Muscle of leg (tissue), 11 donors: ENCODE data around the gene PPP2R2C. TPM values are rescaled to one million over a fixed set of nuclear protein-coding genes. Genes with fewer than 3 reads are reported as not detected.

Source experiments
- DNase-seq: peaks from one replicate; pipeline ENCODE4 v3.0.0; 2013
- H3K27ac ChIP-seq: one replicate; pipeline ENCODE4 v1.5.1; 2013; ENCODE audit warnings: mild to moderate bottlenecking, low read length, control low read depth
- H3K27me3 ChIP-seq: one replicate; pipeline ENCODE4 v1.6.1; 2013; ENCODE audit warnings: low read length; ENCODE audit not compliant: control insufficient read depth, insufficient read depth
- H3K36me3 ChIP-seq: one replicate; pipeline ENCODE4 v1.6.1; 2013; ENCODE audit warnings: low read length; ENCODE audit not compliant: control insufficient read depth, insufficient read depth
- H3K4me1 ChIP-seq: one replicate; pipeline ENCODE4 v1.6.1; 2013; ENCODE audit warnings: low read length; ENCODE audit not compliant: control insufficient read depth, insufficient read depth
- H3K4me3 ChIP-seq: one replicate; pipeline ENCODE4 v1.5.1; 2013; ENCODE audit warnings: low read length, control low read depth
- H3K9me3 ChIP-seq: replicated peaks from 2 replicates; pipeline ENCODE4 v1.6.1; 2013; ENCODE audit warnings: low read depth, low read length; ENCODE audit not compliant: control insufficient read depth
- WGBS: methylation state at CpG from one replicate; pipeline ENCODE4 v1.1.5; 2013; ENCODE audit warnings: missing lambda C conversion rate; ENCODE audit not compliant: insufficient coverage; 5-methylcytosine and 5-hydroxymethylcytosine counted together
- polyA plus RNA-seq, 8 donors: library from polyadenylated mRNA; unstranded; fragments of 120-200 nt; gene quantifications; one replicate each; pipeline versions ENCODE4 v1.2.1 to v1.2.3, GENCODE V29; 2013; ENCODE audit warnings: inconsistent platforms in 1 of 8, low replicate concordance in 1 of 8; ENCODE audit not compliant: insufficient read length in 8 of 8, insufficient read depth in 1 of 8
- total RNA-seq: library from RNA; stranded (reverse); fragments of 120-200 nt; gene quantifications from one replicate; pipeline ENCODE4 v1.2.4, GENCODE V29; 2013

The PPP2R2C gene
- total and polyA plus RNA-seq, 9 donors = 0.09 to 3.4 (median 0.17) TPM

GRCh38 chr4:6279582-6280289 is 192.7 kb downstream of the PPP2R2C start:
- WGBS = 87% methylated on average over 13 of the region's 14 CpGs
- H3K9me3 ChIP-seq = no peaks in the 10 kb centered on the region
- peaks cover 23% of the 10 kb centered on the region for H3K36me3 ChIP-seq
- H3K4me3 ChIP-seq = no peak overlapping the region
- H3K27me3 ChIP-seq = no peaks in the 10 kb centered on the region
- no peak for DNase-seq
- no peak overlapping the region for H3K27ac ChIP-seq
- H3K4me1 ChIP-seq = peaks cover 57% of the 10 kb centered on the region

GRCh38 chr4:6278801-6279197 is 193.6 kb downstream of the PPP2R2C start:
- no peak overlapping the region for H3K27ac ChIP-seq
- no peaks in the 10 kb centered on the region for H3K9me3 ChIP-seq
- DNase-seq = peak; percentile 58
- peaks cover 23% of the 10 kb centered on the region for H3K36me3 ChIP-seq
- no peak overlapping the region for H3K4me3 ChIP-seq
- 49% methylated on average over 9 of the region's 10 CpGs for WGBS
- peaks cover 57% of the 10 kb centered on the region for H3K4me1 ChIP-seq
- H3K27me3 ChIP-seq = no peaks in the 10 kb centered on the region

DNA sequence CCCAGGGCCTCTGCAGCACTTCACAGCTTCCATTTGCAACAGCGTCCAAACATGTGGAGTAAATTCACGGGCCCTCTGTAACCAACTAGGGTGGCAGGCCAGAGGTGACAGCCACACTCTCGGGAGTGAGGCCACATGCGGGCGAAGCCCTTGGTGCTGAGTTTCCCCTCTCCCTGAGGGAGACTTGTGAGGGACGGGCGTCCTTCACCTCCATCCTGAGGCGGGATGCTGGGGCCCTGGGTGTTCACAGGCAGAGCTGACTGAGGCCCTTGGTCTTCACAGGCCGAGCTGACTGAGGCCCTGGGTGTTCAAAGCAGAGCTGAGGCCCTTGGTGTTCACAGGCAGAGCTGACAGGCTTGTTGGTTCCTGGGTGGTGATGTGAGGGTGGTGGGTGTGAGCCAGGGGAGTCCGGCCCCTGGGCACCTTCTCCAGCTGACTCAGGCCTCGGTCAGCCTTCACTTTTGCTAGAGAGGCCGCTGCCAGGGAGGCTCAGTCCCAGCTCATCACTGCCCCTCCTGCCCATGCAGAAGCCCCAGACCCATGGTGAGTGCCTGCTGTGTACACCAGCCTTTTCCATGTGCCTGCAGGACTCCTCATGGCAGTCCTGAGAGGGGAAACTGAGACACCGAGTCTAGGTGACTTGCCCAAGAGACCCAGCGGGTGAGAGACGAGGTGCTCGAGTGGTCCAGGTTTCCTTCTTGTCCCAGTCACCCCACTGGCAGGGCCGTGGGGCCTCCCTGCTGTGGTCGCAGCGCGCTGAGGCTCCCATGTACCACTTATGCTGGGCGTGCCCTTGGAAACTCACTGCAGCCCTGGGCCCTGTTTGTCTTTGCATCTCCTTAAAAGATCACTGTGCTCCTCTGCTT is 194.2 kb downstream of the PPP2R2C start:
- H3K9me3 ChIP-seq = no peaks in the 10 kb centered on the region
- H3K27ac ChIP-seq = no peak overlapping the region
- H3K36me3 ChIP-seq = peaks cover 19% of the 10 kb centered on the region
- WGBS = 87% methylated on average over 20 of the region's 21 CpGs
- no peaks in the 10 kb centered on the region for H3K27me3 ChIP-seq
- DNase-seq = no peak
- no peak overlapping the region for H3K4me3 ChIP-seq
- peaks cover 61% of the 10 kb centered on the region for H3K4me1 ChIP-seq

GRCh38 chr4:6277139-6277802 is 195.1 kb downstream of the PPP2R2C start:
- WGBS = 72% methylated on average over 23 of the region's 24 CpGs
- Histone ChIP-seq H3K9me3 (no peaks in the 10 kb centered on the region), H3K27me3 (no peaks in the 10 kb centered on the region), H3K4me1 (peaks cover 59% of the 10 kb centered on the region), H3K36me3 (peaks cover 19% of the 10 kb centered on the region), H3K4me3 (no peak overlapping the region), H3K27ac (peak overlapping the region; percentile 59)
- DNase-seq = no peak

DNA sequence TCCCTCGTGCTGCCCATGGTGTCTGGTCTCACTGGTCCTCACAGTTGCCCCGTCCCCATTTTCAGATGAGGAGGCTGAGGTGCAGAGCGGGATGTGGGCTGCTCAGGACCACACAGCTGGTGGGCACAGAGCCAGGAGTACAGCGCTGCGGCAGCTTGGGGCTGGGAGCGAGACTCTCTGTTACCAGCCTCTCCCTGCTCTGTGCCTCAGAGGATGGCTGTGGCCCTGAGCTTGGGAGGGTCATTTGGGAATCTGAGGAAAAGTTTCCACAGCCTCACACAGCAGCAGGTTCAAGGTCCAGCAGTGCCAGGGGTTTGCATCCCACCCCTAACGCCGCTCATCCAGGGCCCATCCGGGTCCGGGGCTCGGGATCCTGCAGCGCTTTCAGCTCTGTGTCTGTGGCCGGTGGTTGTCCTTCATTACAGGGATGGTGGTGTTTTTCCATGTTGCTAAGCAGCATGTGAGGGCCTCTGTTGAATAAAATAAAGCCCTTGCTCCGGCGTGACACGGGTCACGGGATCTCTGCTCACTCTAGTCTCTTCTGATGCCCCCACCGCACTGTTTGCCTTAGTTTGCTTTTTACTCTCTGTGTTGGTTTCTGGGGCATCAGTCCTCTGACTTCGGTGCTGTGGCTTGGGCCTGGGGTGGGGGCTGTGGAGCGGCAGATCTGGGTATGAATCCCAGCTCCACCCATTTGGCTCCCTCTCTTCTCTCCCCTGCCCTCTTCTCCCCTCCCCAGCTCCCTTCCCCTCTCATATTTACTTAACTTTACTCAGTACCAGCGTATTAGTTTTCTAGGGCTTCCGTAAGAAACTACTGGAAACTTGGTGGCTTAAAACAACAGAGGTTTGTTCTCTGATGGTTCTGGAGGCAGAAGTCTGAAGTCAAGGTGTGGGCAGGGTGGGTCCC is 196.3 kb downstream of the PPP2R2C start:
- H3K9me3 ChIP-seq = no peaks in the 10 kb centered on the region
- H3K4me3 ChIP-seq = no peak overlapping the region
- 48% methylated on average over 15 of the region's 22 CpGs for WGBS
- DNase-seq = peak; percentile 64
- H3K36me3 ChIP-seq = peaks cover 19% of the 10 kb centered on the region
- H3K4me1 ChIP-seq = peaks cover 65% of the 10 kb centered on the region
- H3K27me3 ChIP-seq = no peaks in the 10 kb centered on the region
- H3K27ac ChIP-seq = peak overlapping the region; percentile 59

DNA sequence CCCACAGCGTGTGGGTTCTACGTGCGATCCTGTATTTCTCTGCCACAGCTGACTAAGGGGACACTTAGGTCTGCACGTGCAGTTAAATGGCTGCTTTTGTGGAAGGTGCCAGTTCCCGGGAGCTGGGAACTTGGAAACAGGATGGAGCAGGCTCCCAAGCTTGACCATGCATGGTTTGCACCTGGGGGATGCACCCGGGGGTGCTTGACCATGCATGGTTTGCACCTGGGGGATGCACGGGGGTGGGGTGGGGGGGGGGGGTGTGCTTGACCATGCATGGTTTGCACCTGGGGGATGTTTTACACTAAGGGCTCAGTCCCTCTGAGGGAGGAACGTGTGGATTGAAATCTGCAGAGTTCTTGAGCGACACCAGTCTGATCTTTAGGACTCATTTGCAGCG is 197.1 kb downstream of the PPP2R2C start:
- 83% methylated on average over 10 of the region's 10 CpGs for WGBS
- Histone ChIP-seq H3K4me3 (no peak overlapping the region), H3K27me3 (no peaks in the 10 kb centered on the region), H3K9me3 (no peaks in the 10 kb centered on the region), H3K27ac (no peak overlapping the region), H3K36me3 (peaks cover 13% of the 10 kb centered on the region), H3K4me1 (peaks cover 66% of the 10 kb centered on the region)
- no peak for DNase-seq

DNA sequence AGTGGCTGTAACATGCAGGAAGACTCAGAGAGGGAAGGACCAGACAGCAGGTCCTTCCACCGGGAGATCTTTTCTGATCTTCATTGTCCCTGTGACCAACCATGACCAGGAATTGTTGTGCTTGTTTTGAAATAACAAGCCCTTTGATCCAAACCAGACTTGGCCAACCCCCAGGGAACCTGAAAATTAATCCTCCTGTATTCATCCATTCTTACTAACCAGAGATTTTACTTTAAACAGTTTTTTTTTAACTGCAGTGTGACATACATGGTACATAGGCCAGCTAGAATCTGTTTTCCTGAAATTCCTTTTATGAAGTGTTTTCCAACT is 198.8 kb downstream of the PPP2R2C start:
- Histone ChIP-seq H3K4me1 (peaks cover 63% of the 10 kb centered on the region), H3K4me3 (no peak overlapping the region), H3K27me3 (no peaks in the 10 kb centered on the region), H3K27ac (no peak overlapping the region), H3K36me3 (peaks cover 2% of the 10 kb centered on the region), H3K9me3 (no peaks in the 10 kb centered on the region)
- WGBS = 40% methylated on average over 1 of the region's 1 CpG
- DNase-seq = no peak

- Histone ChIP-seq H3K4me1 (peaks cover 60% of the 10 kb centered on the region), H3K27ac (peak overlapping the region; percentile 55), H3K4me3 (no peak overlapping the region), H3K27me3 (no peaks in the 10 kb centered on the region), H3K36me3 (peaks cover 2% of the 10 kb centered on the region), H3K9me3 (no peaks in the 10 kb centered on the region)
- WGBS = 19% methylated on average over 8 of the region's 15 CpGs
- DNase-seq = peak; percentile 70
Observed at GRCh38 chr4:6272863-6273660, 199.4 kb downstream of the PPP2R2C start.
